ENCODE data around the gene WNT6.

The WNT6 gene

DNA sequence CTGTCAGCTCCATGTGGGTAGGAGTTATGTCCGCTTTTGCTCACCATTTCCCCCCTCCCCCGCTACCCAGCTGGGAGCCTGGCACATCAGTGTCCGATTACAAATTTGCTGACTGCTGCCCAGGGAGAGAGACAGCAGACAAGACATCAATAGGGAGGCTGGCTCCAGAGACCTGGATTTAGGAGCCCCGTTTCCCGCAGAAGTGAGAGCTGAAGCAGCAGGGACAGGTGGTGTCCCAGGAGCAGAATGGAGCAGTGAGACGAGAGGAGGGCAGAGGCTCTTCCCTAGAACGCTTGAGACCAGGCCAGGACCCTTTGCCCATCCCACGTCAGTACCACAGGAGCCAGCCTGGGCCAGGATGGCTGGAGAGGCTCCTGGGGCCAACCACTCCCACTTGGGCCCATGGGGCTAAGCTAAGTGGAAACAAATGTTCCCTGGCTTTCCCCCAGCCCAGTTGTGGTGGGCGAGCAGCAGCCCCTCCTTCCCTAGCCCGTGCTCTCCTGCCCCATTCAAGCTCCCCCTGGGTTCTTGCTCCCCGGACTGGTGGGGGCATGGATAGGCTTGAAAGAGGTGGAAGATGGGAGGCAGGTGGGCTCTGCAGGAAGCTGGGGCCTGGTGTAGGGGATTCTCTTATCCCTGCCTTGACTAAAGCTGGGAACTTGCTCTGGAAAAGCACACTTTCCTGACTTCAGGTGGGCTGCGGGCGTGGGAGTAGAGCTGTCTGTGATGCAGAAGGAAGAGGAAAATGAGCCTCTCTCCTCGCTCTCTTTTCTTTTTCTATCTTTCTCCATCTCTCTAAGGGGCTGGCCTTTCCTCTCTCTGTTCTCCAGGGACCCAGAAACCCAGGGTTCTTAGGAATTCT lies 4.1 kb upstream of the WNT6 start:
- TF ChIP-seq, protein P1, sequence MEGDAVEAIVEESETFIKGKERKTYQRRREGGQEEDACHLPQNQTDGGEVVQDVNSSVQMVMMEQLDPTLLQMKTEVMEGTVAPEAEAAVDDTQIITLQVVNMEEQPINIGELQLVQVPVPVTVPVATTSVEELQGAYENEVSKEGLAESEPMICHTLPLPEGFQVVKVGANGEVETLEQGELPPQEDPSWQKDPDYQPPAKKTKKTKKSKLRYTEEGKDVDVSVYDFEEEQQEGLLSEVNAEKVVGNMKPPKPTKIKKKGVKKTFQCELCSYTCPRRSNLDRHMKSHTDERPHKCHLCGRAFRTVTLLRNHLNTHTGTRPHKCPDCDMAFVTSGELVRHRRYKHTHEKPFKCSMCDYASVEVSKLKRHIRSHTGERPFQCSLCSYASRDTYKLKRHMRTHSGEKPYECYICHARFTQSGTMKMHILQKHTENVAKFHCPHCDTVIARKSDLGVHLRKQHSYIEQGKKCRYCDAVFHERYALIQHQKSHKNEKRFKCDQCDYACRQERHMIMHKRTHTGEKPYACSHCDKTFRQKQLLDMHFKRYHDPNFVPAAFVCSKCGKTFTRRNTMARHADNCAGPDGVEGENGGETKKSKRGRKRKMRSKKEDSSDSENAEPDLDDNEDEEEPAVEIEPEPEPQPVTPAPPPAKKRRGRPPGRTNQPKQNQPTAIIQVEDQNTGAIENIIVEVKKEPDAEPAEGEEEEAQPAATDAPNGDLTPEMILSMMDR (conservative IDR thresholded peaks at IDR 0.05; ENCODE audit: low read length): no peak
- TF ChIP-seq EZH2phosphoT487 (IDR thresholded peaks at IDR 0.05; ENCODE audit: borderline replicate concordance): no peak
- no peak overlapping the region for H3K4me3 ChIP-seq (ENCODE audit: low read length, poor library complexity, severe bottlenecking)
- no peaks in the 10 kb centered on the region for H3K36me3 ChIP-seq (ENCODE audit: insufficient read depth, low read length)
- peaks cover 6% of the 10 kb centered on the region for H3K27me3 ChIP-seq (ENCODE audit: insufficient read depth, low read length, poor library complexity, severe bottlenecking)
- peak overlapping the region; percentile 35 for H3K4me2 ChIP-seq (ENCODE audit: low read depth, low read length, poor library complexity, severe bottlenecking)
- no peaks in the 10 kb centered on the region for H3F3A ChIP-seq (ENCODE audit: low read depth)
- H3K4me1 ChIP-seq (ENCODE audit: insufficient read depth, low read length, poor library complexity, severe bottlenecking): peaks cover 11% of the 10 kb centered on the region
- no peak overlapping the region for H2AFZ ChIP-seq (ENCODE audit: low read length)
- H3K9me3 ChIP-seq (ENCODE audit: insufficient read depth, low read depth, low read length): no peaks in the 10 kb centered on the region
- H3K9ac ChIP-seq (ENCODE audit: low read depth, low read length, poor library complexity, severe bottlenecking): no peak overlapping the region
- H3K9me2 ChIP-seq (replicated peaks; ENCODE audit: low read depth, low read length): no peaks in the 10 kb centered on the region
- no peaks in the 10 kb centered on the region for H4K20me1 ChIP-seq (ENCODE audit: insufficient read depth, low read length, poor library complexity, severe bottlenecking)
- H3K79me2 ChIP-seq (ENCODE audit: insufficient read depth, low read length): no peaks in the 10 kb centered on the region

GRCh38 chr2:218856167-218856895 lies 3.3 kb upstream of the WNT6 start:
- Histone ChIP-seq H3K4me1 (ENCODE audit: insufficient read depth, low read length, poor library complexity, severe bottlenecking) (peaks cover 11% of the 10 kb centered on the region), H3K9me3 (ENCODE audit: insufficient read depth, low read depth, low read length) (no peaks in the 10 kb centered on the region), H3K27me3 (ENCODE audit: insufficient read depth, low read length, poor library complexity, severe bottlenecking) (peaks cover 6% of the 10 kb centered on the region), H3K4me3 (ENCODE audit: low read length, poor library complexity, severe bottlenecking) (no peak overlapping the region), H3K9me2 (replicated peaks; ENCODE audit: low read depth, low read length) (no peaks in the 10 kb centered on the region), H3K79me2 (ENCODE audit: insufficient read depth, low read length) (no peaks in the 10 kb centered on the region), H3K4me2 (ENCODE audit: low read depth, low read length, poor library complexity, severe bottlenecking) (peak overlapping the region; percentile 35), H3K9ac (ENCODE audit: low read depth, low read length, poor library complexity, severe bottlenecking) (no peak overlapping the region), H2AFZ (ENCODE audit: low read length) (no peak overlapping the region), H4K20me1 (ENCODE audit: insufficient read depth, low read length, poor library complexity, severe bottlenecking) (no peaks in the 10 kb centered on the region), H3F3A (ENCODE audit: low read depth) (no peaks in the 10 kb centered on the region), H3K36me3 (ENCODE audit: insufficient read depth, low read length) (no peaks in the 10 kb centered on the region)
- TF ChIP-seq EZH2phosphoT487 (IDR thresholded peaks at IDR 0.05; ENCODE audit: borderline replicate concordance): no peak
- TF ChIP-seq, protein P1 (conservative IDR thresholded peaks at IDR 0.05; ENCODE audit: low read length): no peak

DNA sequence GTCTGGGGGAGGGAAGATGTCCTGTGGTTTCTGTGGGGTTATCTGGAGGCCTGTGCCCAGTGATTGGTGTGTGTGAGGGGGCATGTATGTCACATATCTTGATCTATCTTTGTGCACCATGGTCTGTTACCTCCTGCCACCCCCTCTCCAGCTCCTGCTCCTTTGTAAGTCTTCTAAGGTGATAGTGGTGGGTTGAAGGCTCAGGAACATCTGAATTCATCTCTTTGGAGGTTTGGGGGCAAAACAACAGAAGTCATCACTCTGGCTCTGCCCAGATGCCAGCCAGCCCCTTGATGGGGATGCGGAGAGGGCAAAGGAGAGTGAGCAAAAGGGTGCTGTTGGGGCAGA lies 2.7 kb upstream of the WNT6 start:
- Histone ChIP-seq H4K20me1 (ENCODE audit: insufficient read depth, low read length, poor library complexity, severe bottlenecking) (no peaks in the 10 kb centered on the region), H3K27me3 (ENCODE audit: insufficient read depth, low read length, poor library complexity, severe bottlenecking) (peaks cover 6% of the 10 kb centered on the region), H3K9ac (ENCODE audit: low read depth, low read length, poor library complexity, severe bottlenecking) (no peak overlapping the region), H3F3A (ENCODE audit: low read depth) (no peaks in the 10 kb centered on the region), H2AFZ (ENCODE audit: low read length) (no peak overlapping the region), H3K4me1 (ENCODE audit: insufficient read depth, low read length, poor library complexity, severe bottlenecking) (peaks cover 11% of the 10 kb centered on the region), H3K79me2 (ENCODE audit: insufficient read depth, low read length) (no peaks in the 10 kb centered on the region), H3K4me3 (ENCODE audit: low read length, poor library complexity, severe bottlenecking) (no peak overlapping the region), H3K9me3 (ENCODE audit: insufficient read depth, low read depth, low read length) (no peaks in the 10 kb centered on the region), H3K36me3 (ENCODE audit: insufficient read depth, low read length) (no peaks in the 10 kb centered on the region), H3K4me2 (ENCODE audit: low read depth, low read length, poor library complexity, severe bottlenecking) (no peak overlapping the region), H3K9me2 (replicated peaks; ENCODE audit: low read depth, low read length) (no peaks in the 10 kb centered on the region)
- no peak for TF ChIP-seq EZH2phosphoT487 (IDR thresholded peaks at IDR 0.05; ENCODE audit: borderline replicate concordance)
- TF ChIP-seq, protein P1 (conservative IDR thresholded peaks at IDR 0.05; ENCODE audit: low read length): no peak

All from Loucy (cell line).